CD4-positive, alpha-beta T cell treated with Interleukin-4 for 4 hours (primary cell): ENCODE measurements around the gene ZNF786.
"Not testable (repeated sequence)": the region's sequence is repeated elsewhere in the genome, so short reads cannot be mapped to it uniquely, and the experiment has no call there.

Source experiments
- DNase-seq: peaks from one replicate; pipeline ENCODE4 v3.0.0-alpha.2; 2020

Gene ZNF786

GRCh38 chr7:149075286-149075685, 15.2 kb downstream of the ZNF786 start:
- no peak for DNase-seq

GRCh38 chr7:149074116-149074885, 16.2 kb downstream of the ZNF786 start:
- DNase-seq: no peak

- no peak for DNase-seq
These were observed 18.1 kb downstream of the ZNF786 start for GRCh38 chr7:149072438-149072775.

GRCh38 chr7:149071641-149072437, 18.7 kb downstream of the ZNF786 start:
- peak; percentile 35 for DNase-seq

- DNase-seq: no peak
These were observed 19.3 kb downstream of the ZNF786 start for GRCh38 chr7:149071182-149071635.

- no peak for DNase-seq
These were observed 20.0 kb downstream of the ZNF786 start for GRCh38 chr7:149070372-149071125.

GRCh38 chr7:149067869-149068268, 22.6 kb downstream of the ZNF786 start:
- DNase-seq: no peak

- DNase-seq: no peak
These were observed 27.0 kb downstream of the ZNF786 start for GRCh38 chr7:149063476-149063875.

GRCh38 chr7:149062217-149062899, 28.2 kb downstream of the ZNF786 start:
- not testable (repeated sequence) for DNase-seq

GRCh38 chr7:149060156-149060555, 30.4 kb downstream of the ZNF786 start:
- DNase-seq: no peak

GRCh38 chr7:149053885-149054284, 36.6 kb downstream of the ZNF786 start:
- DNase-seq: no peak

GRCh38 chr7:149053384-149053783, 37.1 kb downstream of the ZNF786 start:
- DNase-seq: no peak

- DNase-seq: no peak
These were observed 39.6 kb downstream of the ZNF786 start for GRCh38 chr7:149050941-149051340.

- DNase-seq: no peak
These were observed 41.7 kb downstream of the ZNF786 start for GRCh38 chr7:149048805-149049204.

- DNase-seq: no peak
These were observed 44.1 kb downstream of the ZNF786 start for GRCh38 chr7:149046416-149046815.

GRCh38 chr7:149043936-149044335, 46.6 kb downstream of the ZNF786 start:
- no peak for DNase-seq

- DNase-seq: no peak
These were observed 49.2 kb downstream of the ZNF786 start for GRCh38 chr7:149041350-149041749.

- DNase-seq: not testable (repeated sequence)
These were observed 51.9 kb downstream of the ZNF786 start for GRCh38 chr7:149038641-149039040.

- no peak for DNase-seq
These were observed 53.8 kb downstream of the ZNF786 start for GRCh38 chr7:149036676-149037075.

GRCh38 chr7:149031353-149031910, 59.1 kb downstream of the ZNF786 start:
- no peak for DNase-seq

- DNase-seq: not testable (repeated sequence)
These were observed 60.1 kb downstream of the ZNF786 start for GRCh38 chr7:149030439-149030838.

- peak; percentile 99 for DNase-seq
These were observed 62.0 kb downstream of the ZNF786 start, which contains the start of gene PDIA4 for GRCh38 chr7:149028346-149029109. Gene PDIA4 (minus strand): TSS chr7:149028505. CDS start chr7:149028408, 97 bp downstream.
